HepG2 (cell line): ENCODE measurements around the gene KLF13. TPM values are rescaled to one million over a fixed set of nuclear protein-coding genes. Genes with fewer than 3 reads are reported as not detected.

ENCODE experiments used
- AGO1 ChIP-seq: fragments of 200-400 bp; formaldehyde crosslinking; IDR thresholded peaks from 2 replicates; pipeline ENCODE4 v1.6.1; 2017; ENCODE audit warnings: mild to moderate bottlenecking, low read depth, low read length, moderate library complexity; ENCODE audit not compliant: poor library complexity, severe bottlenecking
- BHLHE40 ChIP-seq: IDR thresholded peaks from 2 replicates; pipeline ENCODE4 v1.6.1; 2011; ENCODE audit warnings: low read length, improper control_type of control experiment
- BRD4 ChIP-seq: sonication (generic); formaldehyde crosslinking; IDR thresholded peaks from 2 replicates; pipeline ENCODE4 v1.4.0; 2020; ENCODE audit warnings: missing genetic modification reagents
- CBX5 ChIP-seq: sonication (generic); formaldehyde crosslinking; IDR thresholded peaks from 2 replicates; pipeline ENCODE4 v1.4.0; 2020; ENCODE audit warnings: missing genetic modification reagents, borderline replicate concordance
- KAT8 ChIP-seq: IDR thresholded peaks from 2 replicates; pipeline ENCODE4 v1.6.1; 2016; ENCODE audit warnings: missing genetic modification reagents, missing compliant biosample characterization
- KDM5B ChIP-seq: sonication (generic); formaldehyde crosslinking; IDR thresholded peaks from 2 replicates; pipeline ENCODE4 v1.4.0; 2020; ENCODE audit warnings: missing genetic modification reagents, mild to moderate bottlenecking, borderline replicate concordance
- MAFF ChIP-seq: IDR thresholded peaks from 2 replicates; pipeline ENCODE4 v1.6.1; 2011; ENCODE audit warnings: low read depth, low read length, improper control_type of control experiment
- POLR2G ChIP-seq: fragments of 200-400 bp; formaldehyde crosslinking; IDR thresholded peaks from 2 replicates; pipeline ENCODE4 v1.6.1; 2018; ENCODE audit warnings: mild to moderate bottlenecking, low read depth, low read length, moderate library complexity
- RAD21 ChIP-seq: fragments of 450-650 bp; formaldehyde crosslinking; IDR thresholded peaks from 2 replicates; pipeline ENCODE4 v1.5.0; 2020; ENCODE audit warnings: mild to moderate bottlenecking
- SALL2 ChIP-seq: sonication (generic); formaldehyde crosslinking; IDR thresholded peaks from 2 replicates; pipeline ENCODE4 v1.8.1; 2023; ENCODE audit warnings: mild to moderate bottlenecking, missing genetic modification reagents, inconsistent platforms
- SETDB1 ChIP-seq: sonication (generic); formaldehyde crosslinking; IDR thresholded peaks from 2 replicates; pipeline ENCODE4 v1.5.1; 2020; ENCODE audit warnings: missing genetic modification reagents, mild to moderate bottlenecking, borderline replicate concordance
- SIX1 ChIP-seq: sonication (generic); formaldehyde crosslinking; IDR thresholded peaks from 2 replicates; pipeline ENCODE4 v1.4.0; 2020; ENCODE audit warnings: missing genetic modification reagents, borderline replicate concordance
- SP2 ChIP-seq: sonication (generic); formaldehyde crosslinking; IDR thresholded peaks from 2 replicates; pipeline ENCODE4 v1.5.1; 2020; ENCODE audit warnings: mild to moderate bottlenecking, missing genetic modification reagents
- STAG1 ChIP-seq: sonication (generic); formaldehyde crosslinking; IDR thresholded peaks from 2 replicates; pipeline ENCODE4 v1.4.0; 2020; ENCODE audit warnings: missing genetic modification reagents
- TAF1 ChIP-seq: sonication (generic); formaldehyde crosslinking; IDR thresholded peaks from 2 replicates; pipeline ENCODE4 v1.4.0; 2020; ENCODE audit warnings: missing genetic modification reagents
- ZMYM2 ChIP-seq: sonication (generic); formaldehyde crosslinking; IDR thresholded peaks from 2 replicates; pipeline ENCODE4 v1.8.0; 2022; ENCODE audit warnings: mild to moderate bottlenecking, missing genetic modification reagents
- ZNF17 ChIP-seq: sonication (generic); formaldehyde crosslinking; IDR thresholded peaks from 2 replicates; pipeline ENCODE4 v1.5.0; 2020; ENCODE audit warnings: mild to moderate bottlenecking, missing genetic modification reagents
- ZNF230 ChIP-seq: sonication (generic); formaldehyde crosslinking; IDR thresholded peaks from 2 replicates; pipeline ENCODE4 v1.4.0; 2020; ENCODE audit warnings: mild to moderate bottlenecking, missing genetic modification reagents
- polyA plus RNA-seq, 8 experiments: library from polyadenylated mRNA; depleted of rRNA in 3 of 8; stranded (reverse) in 7 of 8; unstranded in 1 of 8; fragments of >200 nt; fragmentation: Illumina TruSeq in 4 of 8; extraction: Trizol in 4 of 8; gene quantifications; 2 replicates each; pipeline versions ENCODE4 v1.2.1 to v1.2.3, GENCODE V29; 2011 to 2016; ENCODE audit warnings: low read depth in 4 of 8, missing spikeins in 1 of 8, mixed read lengths in 1 of 8; ENCODE audit not compliant: insufficient read depth in 1 of 8
- total RNA-seq, 5 experiments: library from RNA; depleted of rRNA; stranded (reverse); fragments of >200 nt; fragmentation: Illumina TruSeq; extraction: Trizol; gene quantifications; 2 replicates each; pipeline ENCODE4 v1.2.3, GENCODE V29; 2016; ENCODE audit warnings: low read depth in 1 of 5
- TF ChIP-seq, protein P1 (sequence below): sonication (generic); formaldehyde crosslinking; IDR thresholded peaks from 2 replicates; pipeline ENCODE4 v1.4.0; 2020; ENCODE audit warnings: low read depth, mild to moderate bottlenecking, missing genetic modification reagents
- TF ChIP-seq, protein P2 (sequence below): sonication (generic); formaldehyde crosslinking; IDR thresholded peaks from 2 replicates; pipeline ENCODE4 v1.4.0; 2020; ENCODE audit warnings: missing genetic modification reagents
- TF ChIP-seq, protein P3 (sequence below): sonication (generic); formaldehyde crosslinking; IDR thresholded peaks from 2 replicates; pipeline ENCODE4 v1.5.0; 2020; ENCODE audit warnings: missing genetic modification reagents
- TF ChIP-seq, protein P4 (sequence below): sonication (generic); formaldehyde crosslinking; IDR thresholded peaks from 2 replicates; pipeline ENCODE4 v1.4.0; 2020; ENCODE audit warnings: missing genetic modification reagents, borderline replicate concordance
- TF ChIP-seq, protein P5 (sequence below): sonication (generic); formaldehyde crosslinking; IDR thresholded peaks from 2 replicates; pipeline ENCODE4 v1.9.0; 2021; ENCODE audit warnings: missing genetic modification reagents, mild to moderate bottlenecking, borderline replicate concordance

KLF13 gene
- total and polyA plus RNA-seq, 2 of the 13 experiments (the other 11 are each of a cell fraction or from before 2014, with no cell fraction given): 16.8 to 25.1 TPM

DNA sequence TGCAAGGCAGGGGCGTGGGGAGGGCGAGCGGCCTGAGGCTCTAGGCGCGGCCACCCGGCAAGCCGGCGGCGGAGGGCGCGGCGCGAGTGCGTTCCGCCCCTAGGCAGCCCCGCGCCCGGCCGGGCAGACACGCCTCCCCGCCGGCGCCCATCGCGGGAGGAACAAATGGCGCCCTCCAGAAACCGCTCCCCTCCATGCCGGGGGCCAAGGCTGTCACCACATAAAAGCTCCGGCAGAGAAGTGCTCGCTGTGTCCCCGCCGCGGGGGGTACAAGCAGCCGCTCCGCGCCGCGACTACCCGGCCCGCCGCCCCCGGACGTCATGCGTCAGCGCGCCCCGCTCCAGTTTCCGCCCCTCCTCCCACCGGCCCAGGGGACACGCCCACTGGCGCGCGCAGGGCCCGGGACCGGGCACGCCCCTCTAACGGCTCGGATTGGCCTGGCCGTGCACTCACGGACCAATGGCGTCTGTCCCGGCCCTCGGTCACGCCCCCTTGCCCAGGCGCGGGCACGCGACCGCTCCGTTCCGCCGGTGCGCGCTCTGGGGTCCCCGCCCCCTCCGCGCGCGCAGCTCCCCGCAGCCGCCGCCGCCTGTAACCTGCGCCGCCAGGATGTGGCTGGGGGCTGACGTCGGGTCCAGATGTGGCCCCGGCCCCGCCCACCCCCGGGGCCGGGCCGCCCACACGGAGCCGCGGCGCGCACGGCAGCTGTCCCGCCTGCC, at the start of gene KLF13 (continued):
- TF ChIP-seq, protein P1, sequence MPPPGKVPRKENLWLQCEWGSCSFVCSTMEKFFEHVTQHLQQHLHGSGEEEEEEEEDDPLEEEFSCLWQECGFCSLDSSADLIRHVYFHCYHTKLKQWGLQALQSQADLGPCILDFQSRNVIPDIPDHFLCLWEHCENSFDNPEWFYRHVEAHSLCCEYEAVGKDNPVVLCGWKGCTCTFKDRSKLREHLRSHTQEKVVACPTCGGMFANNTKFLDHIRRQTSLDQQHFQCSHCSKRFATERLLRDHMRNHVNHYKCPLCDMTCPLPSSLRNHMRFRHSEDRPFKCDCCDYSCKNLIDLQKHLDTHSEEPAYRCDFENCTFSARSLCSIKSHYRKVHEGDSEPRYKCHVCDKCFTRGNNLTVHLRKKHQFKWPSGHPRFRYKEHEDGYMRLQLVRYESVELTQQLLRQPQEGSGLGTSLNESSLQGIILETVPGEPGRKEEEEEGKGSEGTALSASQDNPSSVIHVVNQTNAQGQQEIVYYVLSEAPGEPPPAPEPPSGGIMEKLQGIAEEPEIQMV (CRISPR knock-in tag): no peak; the same call in 1 of the 2 replicates
- TF ChIP-seq MAFF: no peak
- no peak for TF ChIP-seq BHLHE40
- TF ChIP-seq, protein P2, sequence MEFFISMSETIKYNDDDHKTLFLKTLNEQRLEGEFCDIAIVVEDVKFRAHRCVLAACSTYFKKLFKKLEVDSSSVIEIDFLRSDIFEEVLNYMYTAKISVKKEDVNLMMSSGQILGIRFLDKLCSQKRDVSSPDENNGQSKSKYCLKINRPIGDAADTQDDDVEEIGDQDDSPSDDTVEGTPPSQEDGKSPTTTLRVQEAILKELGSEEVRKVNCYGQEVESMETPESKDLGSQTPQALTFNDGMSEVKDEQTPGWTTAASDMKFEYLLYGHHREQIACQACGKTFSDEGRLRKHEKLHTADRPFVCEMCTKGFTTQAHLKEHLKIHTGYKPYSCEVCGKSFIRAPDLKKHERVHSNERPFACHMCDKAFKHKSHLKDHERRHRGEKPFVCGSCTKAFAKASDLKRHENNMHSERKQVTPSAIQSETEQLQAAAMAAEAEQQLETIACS (CRISPR knock-in tag): peak; percentile 94
- TF ChIP-seq TAF1: peak; percentile 26; the same call in 1 of the 2 replicates
- TF ChIP-seq, protein P3, sequence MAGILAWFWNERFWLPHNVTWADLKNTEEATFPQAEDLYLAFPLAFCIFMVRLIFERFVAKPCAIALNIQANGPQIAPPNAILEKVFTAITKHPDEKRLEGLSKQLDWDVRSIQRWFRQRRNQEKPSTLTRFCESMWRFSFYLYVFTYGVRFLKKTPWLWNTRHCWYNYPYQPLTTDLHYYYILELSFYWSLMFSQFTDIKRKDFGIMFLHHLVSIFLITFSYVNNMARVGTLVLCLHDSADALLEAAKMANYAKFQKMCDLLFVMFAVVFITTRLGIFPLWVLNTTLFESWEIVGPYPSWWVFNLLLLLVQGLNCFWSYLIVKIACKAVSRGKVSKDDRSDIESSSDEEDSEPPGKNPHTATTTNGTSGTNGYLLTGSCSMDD (CRISPR knock-in tag): no peak
- no peak for TF ChIP-seq ZNF17
- no peak for TF ChIP-seq CBX5 (CRISPR knock-in tag)
- no peak for TF ChIP-seq SIX1 (CRISPR knock-in tag)
- TF ChIP-seq, protein P4, sequence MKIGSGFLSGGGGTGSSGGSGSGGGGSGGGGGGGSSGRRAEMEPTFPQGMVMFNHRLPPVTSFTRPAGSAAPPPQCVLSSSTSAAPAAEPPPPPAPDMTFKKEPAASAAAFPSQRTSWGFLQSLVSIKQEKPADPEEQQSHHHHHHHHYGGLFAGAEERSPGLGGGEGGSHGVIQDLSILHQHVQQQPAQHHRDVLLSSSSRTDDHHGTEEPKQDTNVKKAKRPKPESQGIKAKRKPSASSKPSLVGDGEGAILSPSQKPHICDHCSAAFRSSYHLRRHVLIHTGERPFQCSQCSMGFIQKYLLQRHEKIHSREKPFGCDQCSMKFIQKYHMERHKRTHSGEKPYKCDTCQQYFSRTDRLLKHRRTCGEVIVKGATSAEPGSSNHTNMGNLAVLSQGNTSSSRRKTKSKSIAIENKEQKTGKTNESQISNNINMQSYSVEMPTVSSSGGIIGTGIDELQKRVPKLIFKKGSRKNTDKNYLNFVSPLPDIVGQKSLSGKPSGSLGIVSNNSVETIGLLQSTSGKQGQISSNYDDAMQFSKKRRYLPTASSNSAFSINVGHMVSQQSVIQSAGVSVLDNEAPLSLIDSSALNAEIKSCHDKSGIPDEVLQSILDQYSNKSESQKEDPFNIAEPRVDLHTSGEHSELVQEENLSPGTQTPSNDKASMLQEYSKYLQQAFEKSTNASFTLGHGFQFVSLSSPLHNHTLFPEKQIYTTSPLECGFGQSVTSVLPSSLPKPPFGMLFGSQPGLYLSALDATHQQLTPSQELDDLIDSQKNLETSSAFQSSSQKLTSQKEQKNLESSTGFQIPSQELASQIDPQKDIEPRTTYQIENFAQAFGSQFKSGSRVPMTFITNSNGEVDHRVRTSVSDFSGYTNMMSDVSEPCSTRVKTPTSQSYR (CRISPR knock-in tag): peak; percentile 89
- peak; percentile 28 for TF ChIP-seq AGO1
- peak; percentile 75; the same call in 1 of the 2 replicates for TF ChIP-seq SALL2 (CRISPR knock-in tag)
- TF ChIP-seq, protein P5, sequence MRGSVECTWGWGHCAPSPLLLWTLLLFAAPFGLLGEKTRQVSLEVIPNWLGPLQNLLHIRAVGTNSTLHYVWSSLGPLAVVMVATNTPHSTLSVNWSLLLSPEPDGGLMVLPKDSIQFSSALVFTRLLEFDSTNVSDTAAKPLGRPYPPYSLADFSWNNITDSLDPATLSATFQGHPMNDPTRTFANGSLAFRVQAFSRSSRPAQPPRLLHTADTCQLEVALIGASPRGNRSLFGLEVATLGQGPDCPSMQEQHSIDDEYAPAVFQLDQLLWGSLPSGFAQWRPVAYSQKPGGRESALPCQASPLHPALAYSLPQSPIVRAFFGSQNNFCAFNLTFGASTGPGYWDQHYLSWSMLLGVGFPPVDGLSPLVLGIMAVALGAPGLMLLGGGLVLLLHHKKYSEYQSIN (CRISPR knock-in tag): no peak
- peak; percentile 68 for TF ChIP-seq POLR2G
- no peak for TF ChIP-seq KAT8 (CRISPR knock-in tag)
- TF ChIP-seq KDM5B (CRISPR knock-in tag): peak; percentile 49; the same call in 1 of the 2 replicates
- TF ChIP-seq RAD21 (CRISPR knock-in tag): peak; percentile 41; the same call in 1 of the 2 replicates
- no peak for TF ChIP-seq BRD4 (CRISPR knock-in tag)
- no peak for TF ChIP-seq STAG1 (CRISPR knock-in tag)
- peak; percentile 84 for TF ChIP-seq SP2 (CRISPR knock-in tag)
- no peak for TF ChIP-seq SETDB1 (CRISPR knock-in tag)
- TF ChIP-seq ZNF230 (CRISPR knock-in tag): no peak
- TF ChIP-seq ZMYM2 (CRISPR knock-in tag): no peak
